HL-60/S4 treated with retinoic acid at 250 ng/mL for 4 days and 3 days (cell line): ENCODE measurements around the gene CALR3.
"Not testable (repeated sequence)": the region's sequence is repeated elsewhere in the genome, so short reads cannot be mapped to it uniquely, and the experiment has no call there.

Source experiments
- in situ Hi-C: fragments of 300-500 bp; cut with MboI; formaldehyde crosslinking; loops from 2 replicates; pipeline ENCODE4 v1.7.0; 2022; ENCODE audit warnings: low sequenced_read_pairs

Gene CALR3, protein sequence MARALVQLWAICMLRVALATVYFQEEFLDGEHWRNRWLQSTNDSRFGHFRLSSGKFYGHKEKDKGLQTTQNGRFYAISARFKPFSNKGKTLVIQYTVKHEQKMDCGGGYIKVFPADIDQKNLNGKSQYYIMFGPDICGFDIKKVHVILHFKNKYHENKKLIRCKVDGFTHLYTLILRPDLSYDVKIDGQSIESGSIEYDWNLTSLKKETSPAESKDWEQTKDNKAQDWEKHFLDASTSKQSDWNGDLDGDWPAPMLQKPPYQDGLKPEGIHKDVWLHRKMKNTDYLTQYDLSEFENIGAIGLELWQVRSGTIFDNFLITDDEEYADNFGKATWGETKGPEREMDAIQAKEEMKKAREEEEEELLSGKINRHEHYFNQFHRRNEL

GRCh38 chr19:16495982-16496612, at the start of gene CALR3, which contains the start of gene C19orf44:
Gene CALR3 (minus strand): TSS chr19:16496167. CDS start chr19:16496129, 38 bp downstream.
Gene C19orf44 (plus strand): TSS chr19:16496394. CDS start chr19:16500793, 4,399 bp downstream.
- in situ Hi-C loops: no loop called here

DNA sequence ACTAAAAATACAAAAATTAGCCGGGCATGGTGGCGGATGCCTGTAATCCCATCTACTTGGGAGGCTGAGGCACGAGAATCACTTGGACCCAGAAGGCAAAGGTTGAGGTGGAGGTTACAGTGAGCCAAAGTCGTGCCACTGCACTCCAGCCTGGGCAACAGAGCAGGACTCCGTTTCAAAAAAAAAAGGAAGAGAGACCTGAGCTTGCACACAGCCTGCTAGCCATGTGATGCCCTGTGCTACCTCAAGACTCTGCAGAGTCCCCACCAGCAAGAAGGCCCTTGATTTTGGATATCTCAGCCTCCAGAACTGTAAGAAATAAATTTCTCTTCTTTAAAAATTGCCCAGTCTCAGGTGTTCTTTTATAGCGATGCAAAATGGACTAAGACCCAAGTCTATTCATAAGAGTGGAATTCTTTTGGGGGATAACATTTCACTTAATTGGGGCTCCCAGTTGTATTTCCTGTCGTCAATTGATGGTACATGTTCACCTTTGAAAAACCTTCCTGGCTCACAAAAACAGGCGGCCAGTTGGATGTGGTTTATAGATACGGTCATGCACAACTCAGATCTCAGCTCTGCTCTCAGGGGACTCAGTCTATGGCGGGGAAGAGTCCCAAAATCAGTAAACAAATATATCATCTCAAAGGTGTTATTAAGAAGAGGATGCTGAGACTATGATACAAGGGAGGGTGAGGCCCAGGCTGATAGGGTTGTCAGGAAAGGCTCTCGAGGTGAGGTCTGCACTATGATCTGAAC, 48.7 kb upstream of the CALR3 start:
- in situ Hi-C loops: no loop called here

- in situ Hi-C loops: not testable (repeated sequence)
Observed at GRCh38 chr19:16543734-16544133, 47.8 kb upstream of the CALR3 start.

- in situ Hi-C loops: no loop called here
Observed at GRCh38 chr19:16542910-16543472, 47.0 kb upstream of the CALR3 start.

DNA sequence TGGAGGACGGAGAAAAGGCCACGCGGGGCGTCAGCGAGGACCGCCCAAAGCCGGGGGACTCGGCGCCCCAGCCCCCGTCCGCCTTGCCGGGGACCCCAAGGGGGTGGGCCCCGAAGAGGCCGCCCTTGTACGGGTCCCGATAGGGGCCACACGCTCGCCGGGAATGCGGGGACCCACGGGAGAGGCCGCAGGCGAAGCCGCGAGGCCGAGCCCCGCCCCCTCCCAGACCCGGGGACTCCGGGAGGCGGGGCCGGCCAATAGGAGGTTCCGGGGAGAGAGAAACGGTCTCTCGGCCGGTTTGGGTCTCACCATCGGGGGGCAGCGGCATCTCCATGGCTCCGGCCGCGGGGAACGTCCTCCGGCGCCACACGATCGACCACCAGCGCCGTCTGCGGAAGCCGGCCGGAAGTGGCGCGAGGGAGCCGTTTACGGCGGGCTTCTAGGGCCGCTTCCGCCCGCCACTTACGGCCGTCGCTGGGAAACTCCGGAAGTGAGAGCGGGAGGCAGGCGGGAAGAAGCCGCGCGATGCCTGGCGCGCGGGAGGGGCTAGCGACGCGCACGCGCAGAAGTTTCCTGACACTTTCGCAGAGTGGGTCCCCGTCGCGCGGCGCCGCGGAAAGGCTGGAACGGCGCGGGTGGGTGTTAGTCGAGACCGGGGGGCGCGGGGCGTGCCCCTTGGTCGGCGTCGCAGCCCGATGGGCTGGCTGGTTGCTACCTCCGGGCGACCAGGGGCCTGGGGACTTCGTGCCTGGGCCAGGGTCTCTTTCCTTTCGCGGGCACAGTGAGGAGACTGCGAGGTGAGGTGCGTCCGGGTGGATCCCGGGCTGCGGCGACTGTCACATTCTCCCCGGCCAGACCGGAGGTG, 46.3 kb upstream of the CALR3 start, which contains the start of gene CHERP:
Gene CHERP, minus strand, starts transcription at position 393 of the 865 bp plus-strand sequence. Its CDS starts 59 bp downstream, at position 334.
- in situ Hi-C loops: no loop called here

DNA sequence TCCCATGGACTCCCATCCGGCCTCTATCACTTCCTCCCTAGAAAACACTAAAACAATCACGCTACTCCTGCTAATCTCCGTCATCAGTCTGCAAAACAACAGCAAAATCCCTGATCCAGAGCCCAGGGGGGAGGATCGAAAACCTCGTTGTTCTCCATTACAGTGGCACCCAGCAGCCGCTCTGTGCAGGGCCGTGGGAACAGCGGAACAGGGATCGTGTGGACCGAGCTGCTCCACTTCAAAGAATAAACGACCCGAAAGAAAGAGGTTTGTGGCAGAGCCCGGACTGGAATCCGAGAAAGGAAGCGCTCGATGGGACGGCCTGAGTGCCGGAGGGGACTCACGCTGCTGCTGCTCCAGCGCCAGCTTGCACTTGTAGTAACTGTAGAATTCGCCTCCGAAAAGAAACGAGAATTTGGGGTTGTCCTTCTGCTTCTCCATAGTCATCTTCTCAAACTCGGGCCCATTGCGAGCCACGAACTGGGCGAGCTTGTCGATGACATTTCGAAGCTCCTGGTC, 45.6 kb upstream of the CALR3 start:
- in situ Hi-C loops: no loop called here

DNA sequence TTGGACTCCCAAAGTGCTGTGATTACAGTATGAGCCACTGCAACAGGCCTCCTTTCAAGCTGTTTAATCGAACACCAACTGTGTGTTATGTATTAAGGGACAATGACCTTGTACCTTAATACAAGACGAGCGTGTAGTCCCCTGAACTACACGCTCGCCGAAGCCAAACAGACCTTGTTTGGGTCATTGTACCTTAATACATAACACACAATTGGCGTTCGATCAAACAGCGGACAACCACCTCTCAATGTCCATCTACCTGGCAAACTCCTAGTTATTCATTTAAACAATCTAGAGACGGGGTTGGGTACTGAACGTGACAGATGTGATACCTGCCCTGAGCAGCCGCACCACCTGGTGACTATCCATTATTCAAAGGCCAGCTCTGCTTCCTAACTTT, 45.0 kb upstream of the CALR3 start:
- in situ Hi-C loops: no loop called here

GRCh38 chr19:16537111-16537510, 41.1 kb upstream of the CALR3 start:
- in situ Hi-C loops: no loop called here

DNA sequence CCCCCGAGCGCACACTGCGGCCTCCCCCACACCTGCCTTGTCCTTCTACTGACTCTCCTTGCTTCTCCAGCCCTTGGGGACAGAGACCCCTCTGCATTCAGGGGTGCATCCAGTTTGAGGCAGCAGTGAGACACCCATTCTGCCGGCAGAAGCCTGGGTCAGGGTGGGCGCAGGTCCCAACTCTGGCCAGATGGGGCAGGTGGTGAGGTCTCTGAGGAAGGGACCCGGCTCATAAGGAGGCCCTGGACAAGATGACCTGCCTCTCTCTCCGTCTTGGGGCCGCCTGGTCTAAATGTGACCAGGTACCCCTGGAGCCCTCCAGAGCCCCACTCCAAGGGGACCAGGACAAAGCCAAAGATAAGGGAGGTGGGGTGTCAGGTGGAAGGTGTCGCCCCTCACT, 40.2 kb upstream of the CALR3 start:
- in situ Hi-C loops: no loop called here

DNA sequence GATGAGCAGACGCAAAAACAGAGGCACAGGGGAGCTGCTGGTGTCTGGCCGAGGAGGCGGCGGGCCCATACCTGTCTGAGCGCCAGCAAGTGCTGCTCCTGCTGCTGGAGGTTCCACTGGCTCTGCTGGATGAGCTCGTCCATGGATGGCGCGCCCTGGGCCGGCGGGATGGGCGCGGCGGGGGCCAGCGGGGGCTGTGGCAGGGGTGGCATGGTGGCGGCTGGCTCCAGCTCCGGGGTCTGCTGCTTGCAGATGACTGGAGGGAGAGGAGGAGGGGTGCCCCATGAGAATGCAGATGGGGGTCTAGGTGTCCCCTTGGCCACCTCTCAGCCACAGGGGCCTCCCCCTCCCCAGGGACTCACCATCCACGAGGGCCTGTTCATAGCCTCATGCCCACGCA, 39.4 kb upstream of the CALR3 start:
- in situ Hi-C loops: no loop called here

DNA sequence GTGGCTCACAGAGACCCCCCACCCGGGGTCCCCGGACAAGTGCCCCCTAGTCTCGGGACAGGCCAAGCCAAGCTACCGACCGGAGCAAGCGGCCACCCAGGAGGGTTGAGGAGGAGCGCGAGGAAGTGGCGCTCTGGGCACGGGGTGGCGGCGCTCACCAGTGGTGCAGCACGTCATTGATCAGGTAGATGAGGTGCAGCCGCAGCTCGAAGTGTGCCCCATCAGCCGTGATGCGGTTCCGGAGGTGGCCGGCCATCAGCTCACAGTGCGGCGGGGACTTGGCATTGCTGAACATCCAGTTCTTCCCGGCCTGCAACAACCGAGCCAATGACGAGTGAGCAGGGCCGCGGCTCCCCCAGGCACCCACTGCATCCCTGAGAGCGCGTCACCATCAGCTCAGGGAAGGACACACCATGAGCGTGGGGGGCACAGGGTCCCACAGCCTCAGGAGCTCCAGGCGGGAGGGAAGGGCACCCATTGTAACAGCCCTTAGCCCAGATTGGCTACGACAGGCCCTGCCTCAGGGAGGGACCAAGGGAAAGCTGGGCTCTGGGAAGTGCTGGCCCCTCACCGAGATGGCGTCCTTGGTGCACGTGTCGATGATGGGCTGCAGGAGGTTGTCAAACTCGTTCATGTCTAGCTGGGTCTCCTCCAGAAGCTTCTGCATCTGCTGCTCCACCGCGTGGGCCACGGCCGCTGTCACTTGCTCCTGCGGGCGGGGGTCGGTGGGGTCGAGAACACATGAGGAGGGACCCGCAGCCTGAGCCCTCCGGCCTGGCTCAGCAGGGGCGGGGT, 36.7 kb upstream of the CALR3 start:
- in situ Hi-C loops: no loop called here

GRCh38 chr19:16531380-16531669, 35.4 kb upstream of the CALR3 start:
- in situ Hi-C loops: no loop called here

DNA sequence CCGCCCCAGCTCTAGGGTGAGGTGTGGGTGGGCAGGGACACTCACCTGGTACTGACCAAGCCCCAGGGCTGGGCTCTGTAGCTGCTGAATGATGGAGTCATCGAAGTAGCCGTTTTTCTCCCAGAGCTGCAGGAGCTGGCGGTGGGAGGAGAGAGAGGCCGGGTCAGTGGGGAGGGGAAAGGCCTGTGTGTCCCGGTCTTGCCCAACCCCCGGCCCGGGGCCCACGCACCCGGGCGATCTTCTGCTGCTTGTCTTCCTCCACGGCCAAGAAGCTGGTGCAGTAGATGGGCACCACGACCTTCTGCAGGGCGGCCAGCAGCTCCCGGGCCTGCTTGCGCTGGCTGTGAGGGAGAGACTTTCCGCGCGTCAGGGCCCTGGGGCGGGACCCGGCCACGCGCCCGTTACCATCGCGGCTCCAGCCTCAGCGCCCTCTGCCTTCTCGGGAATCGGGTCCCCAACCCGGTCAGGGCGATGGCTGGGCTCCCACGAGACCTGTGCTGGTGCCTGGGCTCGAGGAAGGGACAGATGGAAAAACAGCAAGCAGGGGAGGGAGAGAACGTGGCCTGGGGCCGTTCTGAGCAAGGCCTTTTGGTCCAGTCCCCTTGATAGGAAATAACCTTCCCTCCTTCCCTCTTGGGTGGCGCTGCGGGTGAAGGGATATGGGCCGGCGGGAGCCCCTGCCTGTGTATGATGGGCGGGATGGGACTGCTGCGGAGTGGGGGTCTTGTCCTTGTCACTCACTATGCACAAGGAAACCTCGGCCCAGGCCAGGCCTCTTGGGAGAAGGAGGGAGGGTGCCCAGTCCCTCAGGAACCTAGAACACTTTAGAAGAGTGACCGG, 34.8 kb upstream of the CALR3 start:
- in situ Hi-C loops: no loop called here

- in situ Hi-C loops: no loop called here
Observed at GRCh38 chr19:16529466-16530144, 33.6 kb upstream of the CALR3 start.

DNA sequence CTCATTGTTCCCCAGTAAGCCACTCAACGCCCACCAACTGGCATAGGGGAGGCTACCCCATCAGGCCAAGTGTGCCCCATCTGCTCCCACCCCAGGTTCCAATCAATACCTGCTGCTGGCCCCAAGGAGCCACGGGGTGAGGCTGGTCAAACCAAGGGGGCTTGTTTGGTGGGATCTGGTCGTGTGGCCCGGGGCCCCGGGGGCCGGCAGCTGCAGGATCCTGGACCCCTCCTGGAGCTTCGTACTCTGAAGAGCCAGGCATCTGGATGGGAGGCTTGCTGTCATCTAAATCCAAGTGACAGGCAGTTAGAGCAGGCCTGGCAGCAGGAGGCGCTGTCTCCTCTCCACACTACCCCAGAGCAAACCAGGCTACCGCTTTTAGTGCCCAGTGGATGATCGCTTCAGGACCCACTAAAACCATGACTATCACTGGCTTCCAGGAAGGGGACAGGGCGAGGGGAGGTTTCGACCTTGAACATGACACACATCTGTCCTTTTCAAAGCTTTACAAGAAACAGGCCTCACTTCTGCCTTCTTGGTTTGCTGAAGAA, 32.1 kb upstream of the CALR3 start:
- in situ Hi-C loops: no loop called here

DNA sequence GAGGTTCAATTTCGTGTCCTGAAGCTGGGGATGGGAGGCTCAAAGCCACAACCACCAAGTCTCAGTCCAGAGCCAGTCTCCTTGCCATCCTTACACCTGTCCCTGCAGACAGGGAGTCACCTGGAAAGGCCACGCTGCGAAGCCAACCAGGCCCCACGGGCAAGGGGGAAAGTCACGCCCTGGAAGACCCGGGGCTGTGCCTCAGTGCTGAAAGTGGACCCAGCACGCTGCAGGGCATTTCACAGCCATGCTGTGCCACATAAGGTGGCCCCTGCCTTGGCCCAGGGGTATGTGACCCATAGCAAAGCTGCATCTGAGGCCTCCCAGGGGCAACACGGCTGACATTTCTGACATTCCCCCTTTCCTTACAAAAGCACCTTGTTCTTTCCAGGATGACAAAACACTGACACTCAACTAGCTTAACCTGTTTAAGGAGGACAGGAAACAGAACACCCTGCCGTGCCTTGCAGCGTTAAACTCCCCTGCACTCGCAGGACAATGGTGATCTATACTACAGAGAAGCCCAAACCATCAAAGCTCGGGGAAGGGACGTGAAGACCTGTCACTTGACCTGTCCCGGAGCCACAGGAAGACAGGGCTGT, 31.5 kb upstream of the CALR3 start:
- in situ Hi-C loops: no loop called here

- in situ Hi-C loops: no loop called here
Observed at GRCh38 chr19:16525751-16526481, 29.9 kb upstream of the CALR3 start.
